Neural cell (in vitro differentiated cells): Measurements from ENCODE around the gene MYH6.

ENCODE experiments used
- CTCF ChIP-seq: fragments of 450-650 bp; IDR thresholded peaks from 2 replicates; pipeline ENCODE4 v1.5.1; 2014; ENCODE audit warnings: antibody characterized with exemption, mild to moderate bottlenecking, moderate library complexity; ENCODE audit not compliant: poor library complexity, severe bottlenecking
- EZH2 ChIP-seq: fragments of 200-600, 300-800 bp; shearing (Covaris generic), sonication (generic); IDR thresholded peaks from 2 replicates; pipeline ENCODE4 v1.6.1; 2014; ENCODE audit warnings: antibody characterized with exemption, low read length, borderline replicate concordance, mild to moderate bottlenecking; ENCODE audit not compliant: insufficient read depth, poor library complexity, severe bottlenecking
- MXI1 ChIP-seq: fragments of 450-650 bp; conservative IDR thresholded peaks from 2 replicates; pipeline ENCODE4 v1.6.1; 2014; ENCODE audit warnings: antibody characterized with exemption, mild to moderate bottlenecking; ENCODE audit not compliant: poor library complexity, severe bottlenecking
- SMC3 ChIP-seq: fragments of 450-650 bp; conservative IDR thresholded peaks from 2 replicates; pipeline ENCODE4 v1.6.1; 2014; ENCODE audit warnings: antibody characterized with exemption, mild to moderate bottlenecking, moderate library complexity; ENCODE audit not compliant: poor library complexity
- TAF1 ChIP-seq: IDR thresholded peaks from 2 replicates; pipeline ENCODE4 v1.6.1; 2012; ENCODE audit warnings: low read depth

- TF ChIP-seq MXI1, result no peak
- TF ChIP-seq CTCF, result no peak
- TF ChIP-seq EZH2, result no peak
- TF ChIP-seq TAF1, result no peak
- TF ChIP-seq SMC3, result no peak
Observed at GRCh38 chr14:23366426-23366921, 41.6 kb downstream of the MYH6 start.
